GM18867 (cell line): Measurements from ENCODE around the gene PRPSAP2.
"Not testable (repeated sequence)": the region's sequence is repeated elsewhere in the genome, so short reads cannot be mapped to it uniquely, and the experiment has no call there.

Experiments used
- ATAC-seq: cut with Tn5 transposase; IDR thresholded peaks from one replicate; pipeline ENCODE4 v1.9.1; 2021; ENCODE audit warnings: mild to moderate bottlenecking, moderate library complexity; ENCODE audit not compliant: unreplicated experiment

Gene PRPSAP2

GRCh38 chr17:18937981-18938691 is 80.2 kb downstream of the PRPSAP2 start:
- ATAC-seq: no peak

GRCh38 chr17:18938692-18939023 is 80.7 kb downstream of the PRPSAP2 start:
- no peak for ATAC-seq

GRCh38 chr17:18944646-18945045 is 86.7 kb downstream of the PRPSAP2 start:
- ATAC-seq: no peak

- no peak for ATAC-seq
These were observed 88.6 kb downstream of the PRPSAP2 start for GRCh38 chr17:18946536-18946935.

- ATAC-seq: no peak
These were observed 89.9 kb downstream of the PRPSAP2 start for GRCh38 chr17:18947866-18948265.

GRCh38 chr17:18948476-18949006 is 90.6 kb downstream of the PRPSAP2 start:
- ATAC-seq: no peak

- ATAC-seq: no peak
These were observed 91.6 kb downstream of the PRPSAP2 start for GRCh38 chr17:18949566-18949965.

GRCh38 chr17:18950346-18950745 is 92.4 kb downstream of the PRPSAP2 start:
- ATAC-seq: no peak

- no peak for ATAC-seq
These were observed 93.3 kb downstream of the PRPSAP2 start for GRCh38 chr17:18950944-18951905.

GRCh38 chr17:18951941-18952842 is 94.3 kb downstream of the PRPSAP2 start, which contains the start of gene SLC5A10:
Gene SLC5A10 (plus strand): TSS chr17:18952165. CDS start chr17:18952206, 41 bp downstream.
- no peak for ATAC-seq

- ATAC-seq: no peak
These were observed 95.3 kb downstream of the PRPSAP2 start for GRCh38 chr17:18953231-18953728.

GRCh38 chr17:18954321-18954720 is 96.4 kb downstream of the PRPSAP2 start:
- no peak for ATAC-seq

GRCh38 chr17:18955009-18955408 is 97.1 kb downstream of the PRPSAP2 start:
- ATAC-seq: no peak

- ATAC-seq: not testable (repeated sequence)
These were observed 98.1 kb downstream of the PRPSAP2 start for GRCh38 chr17:18956021-18956420.

- ATAC-seq: no peak
These were observed 98.7 kb downstream of the PRPSAP2 start for GRCh38 chr17:18956581-18956980.

- no peak for ATAC-seq
These were observed 99.9 kb downstream of the PRPSAP2 start for GRCh38 chr17:18957831-18958230.

- ATAC-seq: no peak
These were observed 100.7 kb downstream of the PRPSAP2 start for GRCh38 chr17:18958611-18959010.

GRCh38 chr17:18959071-18959844 is 101.3 kb downstream of the PRPSAP2 start:
- no peak for ATAC-seq

- no peak for ATAC-seq
These were observed 101.9 kb downstream of the PRPSAP2 start for GRCh38 chr17:18959845-18960240.

GRCh38 chr17:18960241-18960665 is 102.3 kb downstream of the PRPSAP2 start:
- ATAC-seq: no peak
